Stimulated activated CD4-positive, alpha-beta T cell treated with anti-CD3 and anti-CD28 coated beads, Interleukin-15, amount 100 ng/mL, for 24 hours (primary cell): ENCODE data around the gene TUBG2.
"Not testable (repeated sequence)": the region's sequence is repeated elsewhere in the genome, so short reads cannot be mapped to it uniquely, and the experiment has no call there.

Experiments
- DNase-seq: peaks from one replicate; pipeline ENCODE4 v3.0.0-alpha.2; 2020

TUBG2 gene

GRCh38 chr17:42659079-42659931 is at the start of gene TUBG2:
Gene TUBG2 (plus strand): TSS chr17:42659284. CDS start chr17:42659504, 220 bp downstream.
- peak; percentile 89 for DNase-seq

- DNase-seq, result peak; percentile 38
Observed at GRCh38 chr17:42609814-42610801, 49.0 kb upstream of the TUBG2 start.

- DNase-seq, result no peak
Observed at GRCh38 chr17:42612013-42612412, 47.1 kb upstream of the TUBG2 start.

GRCh38 chr17:42613699-42614295 is 45.3 kb upstream of the TUBG2 start:
- no peak for DNase-seq

GRCh38 chr17:42617956-42618431 is 41.1 kb upstream of the TUBG2 start:
- DNase-seq, result no peak

GRCh38 chr17:42618442-42619150 is 40.5 kb upstream of the TUBG2 start:
- DNase-seq, result no peak

- not testable (repeated sequence) for DNase-seq
Observed at GRCh38 chr17:42621987-42622386, 37.1 kb upstream of the TUBG2 start.

GRCh38 chr17:42623271-42623670 is 35.8 kb upstream of the TUBG2 start:
- no peak for DNase-seq

GRCh38 chr17:42623732-42624596 is 35.1 kb upstream of the TUBG2 start:
- no peak for DNase-seq

GRCh38 chr17:42627032-42627764 is 31.9 kb upstream of the TUBG2 start:
- not testable (repeated sequence) for DNase-seq

- DNase-seq, result no peak
Observed at GRCh38 chr17:42629411-42630009, 29.6 kb upstream of the TUBG2 start.

- no peak for DNase-seq
Observed at GRCh38 chr17:42632949-42633444, 26.1 kb upstream of the TUBG2 start.

- no peak for DNase-seq
Observed at GRCh38 chr17:42639525-42640113, 19.5 kb upstream of the TUBG2 start.

- no peak for DNase-seq
Observed at GRCh38 chr17:42640121-42640520, 19.0 kb upstream of the TUBG2 start.

- DNase-seq, result no peak
Observed at GRCh38 chr17:42642336-42642735, 16.7 kb upstream of the TUBG2 start.

GRCh38 chr17:42647778-42648177 is 11.3 kb upstream of the TUBG2 start:
- DNase-seq, result no peak

GRCh38 chr17:42651392-42651791 is 7.7 kb upstream of the TUBG2 start:
- DNase-seq, result no peak

- no peak for DNase-seq
Observed at GRCh38 chr17:42653179-42654124, 5.6 kb upstream of the TUBG2 start.
